Right lobe of liver (tissue), 4 donors: ENCODE data around the gene RIMS4.

Experiments
- POLR2A ChIP-seq: fragments of 450-650 bp; IDR thresholded peaks from one replicate; pipeline ENCODE4 v1.6.1; 2017; ENCODE audit warnings: antibody characterized with exemption, mild to moderate bottlenecking
- TF ChIP-seq, protein P1 (sequence below), 4 donors: fragments of 200-600 bp in 3 of 4; fragments of 450-650 bp in 1 of 4; IDR thresholded peaks; one replicate each; pipeline versions ENCODE4 v1.5.1 to v1.8.0; 2016 to 2022; ENCODE audit warnings: antibody characterized with exemption in 4 of 4, mild to moderate bottlenecking in 2 of 4
- donor health status: DM: no; HTN: no; CAD: no.
- donor health status: DM: no; HTN: no; CAD: no.
- donor health status: DM: no; HTN: yes; CAD: no.

DNA sequence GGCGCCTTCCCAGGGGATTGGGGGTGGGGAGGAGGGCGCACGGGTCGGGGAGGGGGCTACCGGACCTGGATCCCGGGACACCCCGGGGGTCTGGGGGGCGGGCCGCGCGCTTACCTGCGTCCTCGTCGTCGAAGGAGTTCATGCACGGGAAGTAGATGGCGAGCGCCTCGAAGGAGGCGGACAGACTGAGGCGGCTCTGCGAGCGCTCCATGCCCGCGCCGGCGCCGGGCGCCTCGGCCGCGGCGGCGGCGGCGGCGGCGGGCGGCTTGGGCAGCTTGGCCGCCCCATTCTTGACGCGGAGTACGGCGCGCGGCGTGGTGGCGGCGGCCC is 320 bp downstream of the RIMS4 start:
- TF ChIP-seq, protein P1, sequence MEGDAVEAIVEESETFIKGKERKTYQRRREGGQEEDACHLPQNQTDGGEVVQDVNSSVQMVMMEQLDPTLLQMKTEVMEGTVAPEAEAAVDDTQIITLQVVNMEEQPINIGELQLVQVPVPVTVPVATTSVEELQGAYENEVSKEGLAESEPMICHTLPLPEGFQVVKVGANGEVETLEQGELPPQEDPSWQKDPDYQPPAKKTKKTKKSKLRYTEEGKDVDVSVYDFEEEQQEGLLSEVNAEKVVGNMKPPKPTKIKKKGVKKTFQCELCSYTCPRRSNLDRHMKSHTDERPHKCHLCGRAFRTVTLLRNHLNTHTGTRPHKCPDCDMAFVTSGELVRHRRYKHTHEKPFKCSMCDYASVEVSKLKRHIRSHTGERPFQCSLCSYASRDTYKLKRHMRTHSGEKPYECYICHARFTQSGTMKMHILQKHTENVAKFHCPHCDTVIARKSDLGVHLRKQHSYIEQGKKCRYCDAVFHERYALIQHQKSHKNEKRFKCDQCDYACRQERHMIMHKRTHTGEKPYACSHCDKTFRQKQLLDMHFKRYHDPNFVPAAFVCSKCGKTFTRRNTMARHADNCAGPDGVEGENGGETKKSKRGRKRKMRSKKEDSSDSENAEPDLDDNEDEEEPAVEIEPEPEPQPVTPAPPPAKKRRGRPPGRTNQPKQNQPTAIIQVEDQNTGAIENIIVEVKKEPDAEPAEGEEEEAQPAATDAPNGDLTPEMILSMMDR (IDR thresholded peaks at IDR 0.05), result no peak
- no peak for TF ChIP-seq POLR2A
